K562 (cell line): ENCODE measurements around the gene MAPKAPK3. TPM values are rescaled to one million over a fixed set of nuclear protein-coding genes. Genes with fewer than 3 reads are reported as not detected.

Experiments used
- BHLHE40 ChIP-seq: IDR thresholded peaks from 2 replicates; pipeline ENCODE4 v1.6.1; 2011; ENCODE audit warnings: low read length, improper control_type of control experiment
- CREB1 ChIP-seq, 2 experiments: sonication (generic) in 1 of 2; formaldehyde crosslinking in 1 of 2; IDR thresholded peaks; 2 replicates each; pipeline versions ENCODE4 v1.6.1 to v1.8.0; 2012 to 2022; ENCODE audit warnings: inconsistent platforms in 1 of 2, mild to moderate bottlenecking in 1 of 2, missing genetic modification reagents in 1 of 2, moderate library complexity in 1 of 2
- MGA ChIP-seq: fragments of 450-650 bp; IDR thresholded peaks from 2 replicates; pipeline ENCODE4 v1.6.1; 2016; ENCODE audit warnings: mild to moderate bottlenecking, moderate library complexity
- TFE3 ChIP-seq: fragments of 450-650 bp; formaldehyde crosslinking; IDR thresholded peaks from 2 replicates; pipeline ENCODE4 v1.4.0; 2020; ENCODE audit warnings: mild to moderate bottlenecking, mixed read lengths
- YY1 ChIP-seq, 3 experiments: IDR thresholded peaks; 2 replicates each; pipeline ENCODE4 v1.6.1; 2011; ENCODE audit warnings: low read length in 2 of 3, mild to moderate bottlenecking in 2 of 3, moderate library complexity in 2 of 3, borderline replicate concordance in 1 of 3, control low read depth in 1 of 3, low read depth in 1 of 3; ENCODE audit not compliant: insufficient read depth in 3 of 3, insufficient replicate concordance in 2 of 3, control insufficient read depth in 1 of 3, insufficient read length in 1 of 3; ENCODE audit errors: extremely low read depth in 1 of 3
- polyA plus RNA-seq, 8 experiments: library from polyadenylated mRNA; depleted of rRNA in 4 of 8; stranded (reverse) in 5 of 8; unstranded in 3 of 8; fragments of >200 nt; fragmentation: Nextera tagmentation in 2 of 8; fragmentation: Illumina TruSeq in 1 of 8; extraction: Ambion mirVana in 2 of 8; extraction: Trizol in 1 of 8; gene quantifications; 2 replicates each; pipeline versions ENCODE4 v1.2.1 to v1.2.3, GENCODE V29; 2011 to 2014; ENCODE audit warnings: inconsistent platforms in 1 of 8, missing spikeins in 1 of 8
- total RNA-seq, 7 experiments: library from RNA; depleted of rRNA in 6 of 7; stranded (reverse); fragments of >200 nt in 6 of 7; fragmentation: Illumina TruSeq in 2 of 7; extraction: Trizol in 2 of 7; gene quantifications; 2 replicates each; pipeline versions ENCODE4 v1.2.1 to v1.2.3, GENCODE V29; 2011 to 2021; ENCODE audit warnings: low replicate concordance in 1 of 7

MAPKAPK3 gene
- total and polyA plus RNA-seq, 9 of the 15 experiments (the other 6 are each of a cell fraction or from before 2014, with no cell fraction given): 8.0 to 56.4 (median 41.2) TPM

DNA sequence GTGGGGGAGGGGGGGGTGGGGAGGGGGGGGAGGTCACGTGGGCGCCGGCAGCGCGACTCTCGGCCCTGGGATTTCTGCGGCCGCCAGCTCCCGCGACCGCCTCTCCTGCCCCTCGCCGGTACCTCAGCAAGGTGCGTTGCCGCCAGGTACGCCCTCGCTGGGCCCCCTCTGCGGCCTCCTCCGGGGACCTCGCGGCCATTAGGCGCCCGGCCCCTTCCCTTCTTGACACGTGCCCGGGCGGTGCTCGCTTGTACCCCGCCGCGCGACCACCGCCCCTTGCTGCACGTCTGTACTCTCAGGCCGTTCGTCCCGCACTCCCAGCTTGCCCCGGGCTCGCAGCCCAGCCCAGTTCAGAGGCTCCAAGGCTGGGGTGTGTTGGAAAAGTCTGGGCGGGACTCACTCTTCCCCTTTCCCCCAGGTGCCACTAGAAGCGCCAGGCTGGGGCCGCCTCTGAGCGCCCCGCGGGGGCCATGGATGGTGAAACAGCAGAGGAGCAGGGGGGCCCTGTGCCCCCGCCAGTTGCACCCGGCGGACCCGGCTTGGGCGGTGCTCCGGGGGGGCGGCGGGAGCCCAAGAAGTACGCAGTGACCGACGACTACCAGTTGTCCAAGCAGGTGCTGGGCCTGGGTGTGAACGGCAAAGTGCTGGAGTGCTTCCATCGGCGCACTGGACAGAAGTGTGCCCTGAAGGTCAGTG lies at the start of gene MAPKAPK3 (continued):
- peak; percentile 48; the same call in 1 of the 2 replicates for TF ChIP-seq MGA
- peak; percentile 35 for TF ChIP-seq TFE3 (CRISPR knock-in tag)
- 0 out of 2 replicates have a peak, but pooled peaks have one; percentile 30 for TF ChIP-seq BHLHE40
- TF ChIP-seq CREB1 (IDR thresholded peaks at IDR 0.05): no peak
- TF ChIP-seq CREB1 (CRISPR knock-in tag; IDR thresholded peaks at IDR 0.05): peak; percentile 3; the same call in 1 of the 2 replicates
- TF ChIP-seq YY1 (IDR thresholded peaks at IDR 0.05; ENCODE audit: borderline replicate concordance in 1 of 3, control insufficient read depth in 1 of 3, extremely low read depth in 1 of 3, insufficient read depth in 3 of 3, insufficient read length in 1 of 3, insufficient replicate concordance in 2 of 3, low read depth in 1 of 3, low read length in 2 of 3): peak in 1 of 3 experiments; percentile 21
